Left ventricle myocardium inferior (tissue), 1 donor: ENCODE data around the gene THSD4. TPM values are rescaled to one million over a fixed set of nuclear protein-coding genes. Genes with fewer than 3 reads are reported as not detected.

Source experiments
- DNase-seq: peaks from one replicate; pipeline ENCODE4 v3.0.0-alpha.2; 2020
- H3K27ac ChIP-seq: fragments of 200-600 bp; replicated peaks from 2 replicates; pipeline ENCODE4 v1.8.0; 2021
- H3K27me3 ChIP-seq: fragments of 200-600 bp; 2 replicates; pipeline ENCODE4 v1.8.0; 2021; ENCODE audit warnings: low read depth
- H3K36me3 ChIP-seq: fragments of 200-600 bp; 2 replicates; pipeline ENCODE4 v1.8.0; 2021
- H3K4me1 ChIP-seq: fragments of 200-600 bp; 2 replicates; pipeline ENCODE4 v1.8.0; 2021
- H3K4me3 ChIP-seq: fragments of 200-600 bp; 2 replicates; pipeline ENCODE4 v1.8.0; 2021; ENCODE audit warnings: mild to moderate bottlenecking, moderate library complexity
- H3K9me3 ChIP-seq: fragments of 200-600 bp; replicated peaks from 2 replicates; pipeline ENCODE4 v1.8.0; 2021
- CTCF ChIP-seq: fragments of 200-600 bp; IDR thresholded peaks from 2 replicates; pipeline ENCODE4 v1.8.0; 2021; ENCODE audit warnings: antibody characterized with exemption, mild to moderate bottlenecking, borderline replicate concordance
- intact Hi-C: fragments of 100-400 bp; cut with micrococcal nuclease; formaldehyde crosslinking; loops from one replicate; pipeline ENCODE4 v1.11.0; 2022
- total RNA-seq: library from RNA; stranded (reverse); fragmentation: NEBNext Ultra II Directional; extraction: Animal tissue kit (Norgen Biotek cat#: 25700); gene quantifications from one replicate; pipeline ENCODE4 v1.2.1, GENCODE V29; 2021
- donor health status: DM: no; HTN: yes; CAD: no; lungs with severe emphysema.

Gene THSD4
- total RNA-seq, 1 donor from 2014 or later: 95.8 TPM

GRCh38 chr15:71199384-71200351 is 84.4 kb downstream of the THSD4 start:
- H3K27ac ChIP-seq: peak overlapping the region; percentile 50

GRCh38 chr15:71201477-71201876 is 86.2 kb downstream of the THSD4 start:
- Histone ChIP-seq H3K27me3 (no peaks in the 10 kb centered on the region), H3K9me3 (no peaks in the 10 kb centered on the region), H3K27ac (peak overlapping the region; percentile 45), H3K4me3 (no peak overlapping the region), H3K36me3 (no peaks in the 10 kb centered on the region), H3K4me1 (peaks cover 64% of the 10 kb centered on the region)
- no peak for TF ChIP-seq CTCF
- intact Hi-C loops: no loop called here
- no peak for DNase-seq

More at GRCh38 chr15:71199384-71200351, 84.4 kb downstream of the THSD4 start:
- H3K4me1 ChIP-seq: peaks cover 54% of the 10 kb centered on the region
- H3K36me3 ChIP-seq: no peaks in the 10 kb centered on the region
- intact Hi-C loops: no loop called here
- no peak for TF ChIP-seq CTCF
- DNase-seq: no peak
- no peaks in the 10 kb centered on the region for H3K9me3 ChIP-seq
- H3K27me3 ChIP-seq: no peaks in the 10 kb centered on the region
- H3K4me3 ChIP-seq: no peak overlapping the region

- H3K27ac ChIP-seq: peak overlapping the region; percentile 45
- intact Hi-C loops: no loop called here
- H3K4me1 ChIP-seq: peaks cover 61% of the 10 kb centered on the region
Observed at GRCh38 chr15:71202712-71203111, 87.4 kb downstream of the THSD4 start.

GRCh38 chr15:71203586-71204474 is 88.6 kb downstream of the THSD4 start:
- peak overlapping the region; percentile 45 for H3K27ac ChIP-seq
- intact Hi-C loops: no loop called here

More at GRCh38 chr15:71202712-71203111, 87.4 kb downstream of the THSD4 start:
- H3K36me3 ChIP-seq: no peaks in the 10 kb centered on the region
- no peak overlapping the region for H3K4me3 ChIP-seq
- H3K9me3 ChIP-seq: no peaks in the 10 kb centered on the region
- TF ChIP-seq CTCF: no peak
- no peaks in the 10 kb centered on the region for H3K27me3 ChIP-seq
- no peak for DNase-seq

More at GRCh38 chr15:71203586-71204474, 88.6 kb downstream of the THSD4 start:
- no peak for DNase-seq
- TF ChIP-seq CTCF: no peak
- Histone ChIP-seq H3K36me3 (no peaks in the 10 kb centered on the region), H3K27me3 (no peaks in the 10 kb centered on the region), H3K4me1 (peaks cover 64% of the 10 kb centered on the region), H3K9me3 (no peaks in the 10 kb centered on the region), H3K4me3 (no peak overlapping the region)
